ENCODE measurements around the gene METTL23.

GRCh38 chr17:76740329-76741118 lies 13.9 kb downstream of the METTL23 start:
- TF ChIP-seq, protein P1, sequence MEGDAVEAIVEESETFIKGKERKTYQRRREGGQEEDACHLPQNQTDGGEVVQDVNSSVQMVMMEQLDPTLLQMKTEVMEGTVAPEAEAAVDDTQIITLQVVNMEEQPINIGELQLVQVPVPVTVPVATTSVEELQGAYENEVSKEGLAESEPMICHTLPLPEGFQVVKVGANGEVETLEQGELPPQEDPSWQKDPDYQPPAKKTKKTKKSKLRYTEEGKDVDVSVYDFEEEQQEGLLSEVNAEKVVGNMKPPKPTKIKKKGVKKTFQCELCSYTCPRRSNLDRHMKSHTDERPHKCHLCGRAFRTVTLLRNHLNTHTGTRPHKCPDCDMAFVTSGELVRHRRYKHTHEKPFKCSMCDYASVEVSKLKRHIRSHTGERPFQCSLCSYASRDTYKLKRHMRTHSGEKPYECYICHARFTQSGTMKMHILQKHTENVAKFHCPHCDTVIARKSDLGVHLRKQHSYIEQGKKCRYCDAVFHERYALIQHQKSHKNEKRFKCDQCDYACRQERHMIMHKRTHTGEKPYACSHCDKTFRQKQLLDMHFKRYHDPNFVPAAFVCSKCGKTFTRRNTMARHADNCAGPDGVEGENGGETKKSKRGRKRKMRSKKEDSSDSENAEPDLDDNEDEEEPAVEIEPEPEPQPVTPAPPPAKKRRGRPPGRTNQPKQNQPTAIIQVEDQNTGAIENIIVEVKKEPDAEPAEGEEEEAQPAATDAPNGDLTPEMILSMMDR (IDR thresholded peaks at IDR 0.05) = no peak
- no peak for TF ChIP-seq POLR2A (IDR thresholded peaks at IDR 0.05)
